SK-N-SH (cell line): ENCODE data around the gene PICK1. TPM values are rescaled to one million over a fixed set of nuclear protein-coding genes. Genes with fewer than 3 reads are reported as not detected.

Source experiments
- CTCF ChIA-PET: fragments of 300-600, 350-600 bp; formaldehyde crosslinking; extraction: SDS; loops from one replicate; lab custom pipeline; 2021; lab: Yijun Ruan, JAX
- POLR2A ChIA-PET: fragments of 350-600 bp; sonication (Branson Sonifier 250); formaldehyde crosslinking; extraction: SDS; loops from one replicate; lab custom pipeline; 2020; ENCODE audit warnings: antibody characterized with exemption, inconsistent platforms; lab: Yijun Ruan, JAX
- DNase-seq: peaks from one replicate; pipeline ENCODE4 v3.0.0; 2012
- H2AFZ ChIP-seq: fragments of 200-600 bp; sonication (generic); 2 replicates; pipeline ENCODE4 v1.8.1; 2016; ENCODE audit warnings: antibody characterized with exemption, mild to moderate bottlenecking, low read depth
- H3F3A ChIP-seq: fragments of 200-600 bp; sonication (generic); replicated peaks from 2 replicates; pipeline ENCODE3; 2016; ENCODE audit warnings: antibody characterized with exemption, mild to moderate bottlenecking; ENCODE audit not compliant: insufficient read depth
- H3K27ac ChIP-seq, 2 experiments: fragments of 200-500 bp in 1 of 2; fragments of 200-600 bp in 1 of 2; sonication (Bioruptor generic) in 1 of 2; sonication (generic), shearing (Covaris generic) in 1 of 2; 2 replicates each; pipeline versions ENCODE4 v1.5.1 to v1.6.1; 2014 to 2016; ENCODE audit warnings: low read depth in 2 of 2, inconsistent platforms in 1 of 2, low read length in 1 of 2, mild to moderate bottlenecking in 1 of 2, mixed read lengths in 1 of 2
- H3K27me3 ChIP-seq: fragments of 200-600 bp; sonication (generic), shearing (Covaris generic); 2 replicates; pipeline ENCODE4 v1.6.1; 2016; ENCODE audit warnings: mixed run types; ENCODE audit not compliant: insufficient read depth
- H3K36me3 ChIP-seq, 2 experiments: fragments of 200-500 bp in 1 of 2; fragments of 200-600 bp in 1 of 2; sonication (Bioruptor generic) in 1 of 2; sonication (generic) in 1 of 2; replicated peaks in 1 of 2; 2 replicates each; pipeline versions ENCODE3 to v1.5.1; 2014 to 2016; ENCODE audit warnings: low read length in 1 of 2, mild to moderate bottlenecking in 1 of 2; ENCODE audit not compliant: insufficient read depth in 2 of 2, control insufficient read depth in 1 of 2
- H3K4me1 ChIP-seq, 2 experiments: fragments of 200-500 bp in 1 of 2; fragments of 200-600 bp in 1 of 2; sonication (Bioruptor generic) in 1 of 2; sonication (generic), shearing (Covaris generic) in 1 of 2; 2 replicates each; pipeline versions ENCODE4 v1.5.1 to v1.6.1; 2014 to 2016; ENCODE audit warnings: low read depth in 1 of 2, low read length in 1 of 2, mixed run types in 1 of 2; ENCODE audit not compliant: insufficient read depth in 2 of 2, control insufficient read depth in 1 of 2
- H3K4me2 ChIP-seq: fragments of 200-600 bp; sonication (generic), shearing (Covaris generic); 2 replicates; pipeline ENCODE4 v1.6.1; 2017; ENCODE audit warnings: mixed run types
- H3K4me3 ChIP-seq, 2 experiments: fragments of 200-500 bp in 1 of 2; fragments of 200-600 bp in 1 of 2; sonication (Bioruptor generic) in 1 of 2; sonication (generic), shearing (Covaris generic) in 1 of 2; 2 replicates each; pipeline versions ENCODE4 v1.5.1 to v1.8.1; 2014 to 2016; ENCODE audit warnings: low read depth in 2 of 2, inconsistent platforms in 1 of 2, low read length in 1 of 2, mild to moderate bottlenecking in 1 of 2, mixed read lengths in 1 of 2, moderate library complexity in 1 of 2
- H3K79me2 ChIP-seq: fragments of 200-600 bp; sonication (generic); 2 replicates; pipeline ENCODE4 v1.8.1; 2017; ENCODE audit warnings: mild to moderate bottlenecking; ENCODE audit not compliant: insufficient read depth
- H3K9ac ChIP-seq: fragments of 200-600 bp; sonication (generic); 2 replicates; pipeline ENCODE4 v1.6.1; 2017; ENCODE audit warnings: mixed run types
- H3K9me2 ChIP-seq: fragments of 200-600 bp; sonication (generic); 2 replicates; pipeline ENCODE4 v1.6.1; 2017; ENCODE audit warnings: mixed run types
- H3K9me3 ChIP-seq: fragments of 200-600 bp; sonication (generic); 2 replicates; pipeline ENCODE4 v1.6.1; 2017; ENCODE audit warnings: mixed run types, mild to moderate bottlenecking, moderate library complexity
- H4K20me1 ChIP-seq: fragments of 200-600 bp; sonication (generic); 2 replicates; pipeline ENCODE4 v1.6.1; 2017; ENCODE audit warnings: mild to moderate bottlenecking, mixed run types; ENCODE audit not compliant: insufficient read depth
- CHD2 ChIP-seq: fragments of 150-350 bp; IDR thresholded peaks from 2 replicates; pipeline ENCODE4 v1.6.1; 2018; ENCODE audit warnings: low read length; ENCODE audit not compliant: partially characterized antibody
- CTCF ChIP-seq: fragments of 200-600 bp; sonication (generic); IDR thresholded peaks from 2 replicates; pipeline ENCODE4 v1.6.1; 2017; ENCODE audit warnings: antibody characterized with exemption, mild to moderate bottlenecking, moderate library complexity
- EP300 ChIP-seq, 2 experiments: IDR thresholded peaks; 2 replicates each; pipeline versions ENCODE4 v1.4.0 to v1.6.1; 2012; ENCODE audit warnings: borderline replicate concordance in 1 of 2, low read depth in 1 of 2, low read length in 1 of 2
- FOSL2 ChIP-seq: IDR thresholded peaks from 2 replicates; pipeline ENCODE4 v1.4.0; 2012; ENCODE audit warnings: low read depth, mild to moderate bottlenecking, moderate library complexity, borderline replicate concordance
- FOXJ3 ChIP-seq: sonication (generic); formaldehyde crosslinking; IDR thresholded peaks from 2 replicates; pipeline ENCODE4 v1.5.1; 2020; ENCODE audit warnings: mild to moderate bottlenecking, missing genetic modification reagents
- FOXM1 ChIP-seq: IDR thresholded peaks from 2 replicates; pipeline ENCODE4 v1.4.0; 2012; ENCODE audit warnings: low read depth, mild to moderate bottlenecking
- GABPA ChIP-seq: IDR thresholded peaks from 2 replicates; pipeline ENCODE4 v1.4.0; 2012; ENCODE audit warnings: low read depth, mild to moderate bottlenecking
- GATA2 ChIP-seq: sonication (generic); formaldehyde crosslinking; IDR thresholded peaks from 2 replicates; pipeline ENCODE4 v1.5.0; 2020; ENCODE audit warnings: mild to moderate bottlenecking, missing genetic modification reagents
- JUND ChIP-seq: IDR thresholded peaks from 2 replicates; pipeline ENCODE4 v1.4.0; 2012
- NRF1 ChIP-seq: IDR thresholded peaks from 2 replicates; pipeline ENCODE4 v1.6.1; 2012; ENCODE audit warnings: low read depth, mild to moderate bottlenecking, low read length
- PBX3 ChIP-seq: IDR thresholded peaks from 2 replicates; pipeline ENCODE4; 2012
- POLR2AphosphoS5 ChIP-seq: IDR thresholded peaks from 2 replicates; pipeline ENCODE4 v1.6.1; 2012; ENCODE audit warnings: low read depth, low read length
- RCOR1 ChIP-seq: fragments of 150-350 bp; IDR thresholded peaks from 2 replicates; pipeline ENCODE4 v1.6.1; 2017; ENCODE audit warnings: antibody characterized with exemption, low read length
- REST ChIP-seq: IDR thresholded peaks from 2 replicates; pipeline ENCODE4 v1.6.1; 2012; ENCODE audit warnings: mild to moderate bottlenecking, low read depth, low read length, moderate library complexity
- SMC3 ChIP-seq: IDR thresholded peaks from 2 replicates; pipeline ENCODE4 v1.6.1; 2012; ENCODE audit warnings: low read depth, low read length, improper control_type of control experiment
- TAF1 ChIP-seq: IDR thresholded peaks from 2 replicates; pipeline ENCODE4 v1.6.1; 2012; ENCODE audit warnings: low read depth, mild to moderate bottlenecking, low read length, moderate library complexity, borderline replicate concordance
- TCF12 ChIP-seq: IDR thresholded peaks from 2 replicates; pipeline ENCODE4 v1.4.0; 2012
- USF1 ChIP-seq: IDR thresholded peaks from 2 replicates; pipeline ENCODE4 v1.4.0; 2012; ENCODE audit warnings: low read depth, borderline replicate concordance
- USF2 ChIP-seq: fragments of 150-350 bp; IDR thresholded peaks from 2 replicates; pipeline ENCODE4 v1.6.1; 2017; ENCODE audit warnings: antibody characterized with exemption, low read length, low read depth, borderline replicate concordance
- ZBTB33 ChIP-seq: IDR thresholded peaks from 2 replicates; pipeline ENCODE4 v1.4.0; 2012; ENCODE audit warnings: low read depth, borderline replicate concordance
- WGBS: methylation state at CpG from one replicate; pipeline ENCODE4 v1.1.6; 2017; ENCODE audit warnings: low lambda C conversion rate; 5-methylcytosine and 5-hydroxymethylcytosine counted together
- polyA plus RNA-seq, 3 experiments: library from polyadenylated mRNA; depleted of rRNA; stranded (reverse); fragments of >200 nt; gene quantifications; 2 replicates each; pipeline ENCODE4 v1.2.3, GENCODE V29; 2012

Gene PICK1
- polyA plus RNA-seq, 1 of the 3 experiments (the other 2 are of a cell fraction): 36.8 TPM

- H3K9me2 ChIP-seq: no peaks in the 10 kb centered on the region
- no peak for DNase-seq
- no peak overlapping the region for H3K9ac ChIP-seq
- peak overlapping the region in 1 of 2 experiments; percentile 24; a peak in 1 of 4 replicates for H3K27ac ChIP-seq
- no peaks in the 10 kb centered on the region for H3F3A ChIP-seq
- H3K9me3 ChIP-seq: no peaks in the 10 kb centered on the region
- TF ChIP-seq POLR2AphosphoS5 (no peak), FOXJ3 (CRISPR knock-in tag) (no peak), PBX3 (no peak), FOXM1 (no peak), CHD2 (no peak), TCF12 (no peak), USF1 (no peak), TAF1 (no peak), ZBTB33 (no peak), CTCF (no peak), USF2 (no peak), GABPA (no peak), REST (no peak), FOSL2 (no peak), NRF1 (no peak), GATA2 (no peak), JUND (no peak), RCOR1 (no peak), EP300 (IDR thresholded peaks at IDR 0.05; ENCODE audit: borderline replicate concordance in 1 of 2, low read depth in 1 of 2, low read length in 1 of 2) (no peak), SMC3 (no peak)
- 88% methylated on average over 10 of the region's 27 CpGs for WGBS
- no peak overlapping the region for H3K4me2 ChIP-seq
- no peaks in the 10 kb centered on the region for H3K27me3 ChIP-seq
- peaks cover 0 to 4% of the 10 kb centered on the region in 2 experiments; a peak in 1 of 4 replicates for H3K4me1 ChIP-seq
- no peak overlapping the region for H3K4me3 ChIP-seq
- no peaks in the 10 kb centered on the region for H3K79me2 ChIP-seq
- H2AFZ ChIP-seq: no peak overlapping the region
- no peaks in the 10 kb centered on the region for H4K20me1 ChIP-seq
- POLR2A ChIA-PET: no interaction called here
- CTCF ChIA-PET: no interaction called here
- H3K36me3 ChIP-seq: no peaks in the 10 kb centered on the region
Measured at GRCh38 chr22:38033522-38034277, 23.5 kb upstream of the PICK1 start.
